Adrenal gland (tissue), 5 donors: ENCODE measurements around the gene FNDC11.

Experiments
- CTCF ChIP-seq, 6 experiments: fragments of 450-650 bp in 4 of 6; fragments of 200-600 bp in 2 of 6; sonication (generic) in 1 of 6; IDR thresholded peaks; 1 replicate in 5 of 6; 2 replicates in 1 of 6; pipeline versions ENCODE4 v1.5.1 to v1.8.0; 2016 to 2021; ENCODE audit warnings: antibody characterized with exemption in 6 of 6, mild to moderate bottlenecking in 2 of 6, moderate library complexity in 1 of 6
- POLR2A ChIP-seq, 2 donors: fragments of 450-650 bp; IDR thresholded peaks; one replicate each; pipeline ENCODE4 v1.6.1; 2017; ENCODE audit warnings: antibody characterized with exemption in 2 of 2, mild to moderate bottlenecking in 2 of 2, moderate library complexity in 1 of 2
- donor health status: DM: no; HTN: no; CAD: no.

- TF ChIP-seq CTCF (IDR thresholded peaks at IDR 0.05) (no peak), POLR2A (IDR thresholded peaks at IDR 0.05) (no peak)
Observed at GRCh38 chr20:63513207-63513606, 40.8 kb upstream of the FNDC11 start.
